Stimulated activated naive CD4-positive, alpha-beta T cell treated with Interleukin-2 at 50 U/mL for 16 hours (primary cell): ENCODE data around the gene PANK2.
A peak's percentile ranks its signal among the peaks of the same experiment; 100 is the strongest.
"Not testable (repeated sequence)": the region's sequence is repeated elsewhere in the genome, so short reads cannot be mapped to it uniquely, and the experiment has no call there.

Source experiments
- DNase-seq: peaks from one replicate; lab custom pipeline; 2025; lab: John Stamatoyannopoulos, UW

PANK2 gene

GRCh38 chr20:3888622-3889488 is at the start of gene PANK2:
PANK2 (plus strand) TSS chr20:3889387.
- DNase-seq = peak; percentile 96

GRCh38 chr20:3840201-3840600 is 49.0 kb upstream of the PANK2 start:
- not testable (repeated sequence) for DNase-seq

- DNase-seq = no peak
Measured at GRCh38 chr20:3842348-3842930, 46.7 kb upstream of the PANK2 start.

GRCh38 chr20:3843490-3843889 is 45.7 kb upstream of the PANK2 start:
- no peak for DNase-seq

GRCh38 chr20:3843990-3844619 is 45.1 kb upstream of the PANK2 start:
- DNase-seq = not testable (repeated sequence)

- no peak for DNase-seq
Measured at GRCh38 chr20:3846378-3846739, 42.8 kb upstream of the PANK2 start.

- DNase-seq = peak; percentile 85
Measured at GRCh38 chr20:3846740-3847428, 42.3 kb upstream of the PANK2 start, which contains the start of gene MAVS. MAVS (plus strand) TSS chr20:3846834; CDS start chr20:3854625, 7,791 bp downstream.

- no peak for DNase-seq
Measured at GRCh38 chr20:3847429-3847940, 41.7 kb upstream of the PANK2 start.

- DNase-seq = no peak
Measured at GRCh38 chr20:3848565-3848964, 40.6 kb upstream of the PANK2 start.

GRCh38 chr20:3854462-3854871 is 34.7 kb upstream of the PANK2 start:
- no peak for DNase-seq

- no peak for DNase-seq
Measured at GRCh38 chr20:3857405-3857804, 31.8 kb upstream of the PANK2 start.

- DNase-seq = no peak
Measured at GRCh38 chr20:3858689-3859088, 30.5 kb upstream of the PANK2 start.

- no peak for DNase-seq
Measured at GRCh38 chr20:3861191-3861590, 28.0 kb upstream of the PANK2 start.

- no peak for DNase-seq
Measured at GRCh38 chr20:3862333-3862732, 26.9 kb upstream of the PANK2 start.

- DNase-seq = no peak
Measured at GRCh38 chr20:3863317-3863716, 25.9 kb upstream of the PANK2 start.

GRCh38 chr20:3864518-3864917 is 24.7 kb upstream of the PANK2 start:
- DNase-seq = no peak

GRCh38 chr20:3865152-3865886 is 23.9 kb upstream of the PANK2 start:
- DNase-seq = no peak

- no peak for DNase-seq
Measured at GRCh38 chr20:3865887-3866407, 23.2 kb upstream of the PANK2 start.

- no peak for DNase-seq
Measured at GRCh38 chr20:3866464-3866863, 22.7 kb upstream of the PANK2 start.

GRCh38 chr20:3867802-3868201 is 21.4 kb upstream of the PANK2 start:
- DNase-seq = no peak
